HepG2 (cell line): Measurements from ENCODE around the gene CDK6. TPM values are rescaled to one million over a fixed set of nuclear protein-coding genes. Genes with fewer than 3 reads are reported as not detected.

Source experiments
- ATAC-seq: fragments of 200-7000 bp; cut with Tn5 transposase; 3 replicates; pipeline ENCODE4 v1.9.1; 2020; ENCODE audit warnings: mild to moderate bottlenecking, moderate library complexity
- BruUV-seq: library from RNA; stranded (reverse); fragments of 400-500 nt; replicated peaks from 2 replicates; lab custom pipeline; 2021; lab: Mats Ljungman, UMichigan
- CTCF ChIA-PET: fragments of 300-600 bp; formaldehyde crosslinking; extraction: SDS; loops from one replicate; lab custom pipeline; 2021; ENCODE audit warnings: low total read pairs, inconsistent platforms, low intra/inter-chr PET ratio; lab: Yijun Ruan, JAX
- POLR2A ChIA-PET: fragments of 350-600 bp; sonication (Branson Sonifier 250); formaldehyde crosslinking; loops from one replicate; lab custom pipeline; 2020; ENCODE audit warnings: antibody characterized with exemption, inconsistent platforms; lab: Yijun Ruan, JAX
- DNase-seq: peaks from one replicate; pipeline ENCODE4 v3.0.0-alpha.2; 2015; ENCODE audit warnings: low spot score
- FAIRE-seq: peaks from 3 replicates; lab custom pipeline; 2011; peaks lifted over from hg19 to GRCh38; lab: Jason Lieb, UNC
- H2AFZ ChIP-seq: one replicate; pipeline ENCODE4 v1.6.1; 2011; ENCODE audit warnings: low read length, inconsistent platforms
- H3K27ac ChIP-seq: fragments of 300-600 bp; 3 replicates; pipeline ENCODE4 v1.8.0; 2011; ENCODE audit warnings: mixed run types, mild to moderate bottlenecking, mixed read lengths, low read length, inconsistent platforms; ENCODE audit not compliant: insufficient read depth; ENCODE audit errors: extremely low read length
- H3K27me3 ChIP-seq, 2 experiments: fragments of 200-600 bp in 1 of 2; 2 replicates in 1 of 2; 3 replicates in 1 of 2; pipeline versions ENCODE4 v1.6.0 to v1.8.0; 2011; ENCODE audit warnings: low read length in 2 of 2, mild to moderate bottlenecking in 2 of 2, moderate library complexity in 2 of 2, inconsistent platforms in 1 of 2; ENCODE audit not compliant: insufficient read depth in 2 of 2, control insufficient read depth in 1 of 2
- H3K36me3 ChIP-seq, 2 experiments: fragments of 200-600 bp in 1 of 2; replicated peaks in 1 of 2; 2 replicates in 1 of 2; 3 replicates in 1 of 2; pipeline versions ENCODE4 v1.5.1 to v1.8.0; 2011; ENCODE audit warnings: low read length in 2 of 2, inconsistent platforms in 1 of 2; ENCODE audit not compliant: insufficient read depth in 2 of 2, control insufficient read depth in 1 of 2
- H3K4me1 ChIP-seq: 2 replicates; pipeline ENCODE4 v1.5.1; 2012; ENCODE audit warnings: low read length, inconsistent platforms; ENCODE audit not compliant: insufficient read depth
- H3K4me2 ChIP-seq: 2 replicates; pipeline ENCODE4 v1.6.0; 2011; ENCODE audit warnings: low read depth, low read length, inconsistent platforms
- H3K4me3 ChIP-seq, 3 experiments: fragments of 200-600 bp in 1 of 3; sonication (generic), shearing (Covaris generic) in 1 of 3; replicated peaks in 1 of 3; 2 replicates each; pipeline ENCODE4 v1.5.1; 2011 to 2016; ENCODE audit warnings: low read length in 3 of 3, inconsistent platforms in 2 of 3, low read depth in 2 of 3, mild to moderate bottlenecking in 2 of 3, control low read depth in 1 of 3, mixed read lengths in 1 of 3; ENCODE audit not compliant: insufficient read depth in 1 of 3
- H3K79me2 ChIP-seq: one replicate; pipeline ENCODE4 v1.6.1; 2011; ENCODE audit warnings: low read length, inconsistent platforms; ENCODE audit not compliant: insufficient read depth
- H3K9ac ChIP-seq: 2 replicates; pipeline ENCODE4 v1.6.0; 2011; ENCODE audit warnings: mild to moderate bottlenecking, low read depth, low read length, inconsistent platforms; ENCODE audit not compliant: insufficient read depth
- H3K9me3 ChIP-seq: 2 replicates; pipeline ENCODE4 v1.5.1; 2012; ENCODE audit warnings: mild to moderate bottlenecking, low read length
- H4K20me1 ChIP-seq: 2 replicates; pipeline ENCODE4 v1.6.0; 2011; ENCODE audit warnings: inconsistent platforms, mild to moderate bottlenecking, low read length, moderate library complexity; ENCODE audit not compliant: insufficient read depth
- EEA1 ChIP-seq: sonication (generic); formaldehyde crosslinking; IDR thresholded peaks from 2 replicates; pipeline ENCODE4 v1.5.1; 2020; ENCODE audit warnings: mild to moderate bottlenecking, missing genetic modification reagents, borderline replicate concordance
- FOXO1 ChIP-seq: sonication (generic); formaldehyde crosslinking; IDR thresholded peaks from 2 replicates; pipeline ENCODE4 v1.4.0; 2020; ENCODE audit warnings: missing genetic modification reagents
- MXI1 ChIP-seq: IDR thresholded peaks from 3 replicates; pipeline ENCODE4 v1.6.1; 2012; ENCODE audit warnings: low read depth, low read length, inconsistent platforms, borderline replicate concordance
- NFIC ChIP-seq: IDR thresholded peaks from 2 replicates; pipeline ENCODE4 v1.6.1; 2012; ENCODE audit warnings: mild to moderate bottlenecking, low read length, inconsistent platforms
- POLR2G ChIP-seq: fragments of 200-400 bp; formaldehyde crosslinking; IDR thresholded peaks from 2 replicates; pipeline ENCODE4 v1.6.1; 2018; ENCODE audit warnings: mild to moderate bottlenecking, low read depth, low read length, moderate library complexity
- SMC3 ChIP-seq: IDR thresholded peaks from 2 replicates; pipeline ENCODE4 v1.6.1; 2011; ENCODE audit warnings: low read length, improper control_type of control experiment
- SPEN ChIP-seq: sonication (generic); formaldehyde crosslinking; IDR thresholded peaks from 2 replicates; pipeline ENCODE4 v1.5.1; 2020; ENCODE audit warnings: low read depth, mild to moderate bottlenecking, missing genetic modification reagents
- ZBTB7B ChIP-seq: sonication (generic); formaldehyde crosslinking; IDR thresholded peaks from 2 replicates; pipeline ENCODE4 v1.4.0; 2020; ENCODE audit warnings: missing genetic modification reagents
- ZC3H4 ChIP-seq: sonication (generic); formaldehyde crosslinking; IDR thresholded peaks from 2 replicates; pipeline ENCODE4 v1.4.0; 2020; ENCODE audit warnings: missing genetic modification reagents, borderline replicate concordance
- ZMAT3 ChIP-seq: sonication (generic); formaldehyde crosslinking; conservative IDR thresholded peaks from 2 replicates; pipeline ENCODE4 v1.7.0; 2021; ENCODE audit warnings: missing genetic modification reagents
- ZNF337 ChIP-seq: sonication (generic); formaldehyde crosslinking; IDR thresholded peaks from 2 replicates; pipeline ENCODE4 v1.5.1; 2020; ENCODE audit warnings: missing genetic modification reagents, low read depth, mild to moderate bottlenecking, borderline replicate concordance
- in situ Hi-C: cut with HindIII; loops from 2 replicates; pipeline ENCODE4 v1.10.0; 2017; ENCODE audit warnings: low pct_unique_long_range_greater_than_20kb; ENCODE audit not compliant: extremely low pct_ligation_motif_present
- intact Hi-C: fragments of 100-400 bp; cut with micrococcal nuclease; formaldehyde crosslinking; loops from one replicate; pipeline ENCODE4 v1.10.0; 2022; ENCODE audit not compliant: unreplicated experiment
- polyA plus RNA-seq, 8 experiments: library from polyadenylated mRNA; depleted of rRNA in 3 of 8; stranded (reverse) in 7 of 8; unstranded in 1 of 8; fragments of >200 nt; fragmentation: Illumina TruSeq in 4 of 8; extraction: Trizol in 4 of 8; gene quantifications; 2 replicates each; pipeline versions ENCODE4 v1.2.1 to v1.2.3, GENCODE V29; 2011 to 2016; ENCODE audit warnings: low read depth in 4 of 8, missing spikeins in 1 of 8, mixed read lengths in 1 of 8; ENCODE audit not compliant: insufficient read depth in 1 of 8
- total RNA-seq, 5 experiments: library from RNA; depleted of rRNA; stranded (reverse); fragments of >200 nt; fragmentation: Illumina TruSeq; extraction: Trizol; gene quantifications; 2 replicates each; pipeline ENCODE4 v1.2.3, GENCODE V29; 2016; ENCODE audit warnings: low read depth in 1 of 5
- TF ChIP-seq, protein P1 (sequence below): sonication (generic); formaldehyde crosslinking; conservative IDR thresholded peaks from 2 replicates; pipeline ENCODE4 v1.4.0; 2020; ENCODE audit warnings: missing genetic modification reagents

Gene CDK6
- total and polyA plus RNA-seq, 2 of the 13 experiments (the other 11 are each of a cell fraction or from before 2014, with no cell fraction given) = 34.6 to 90.8 TPM

DNA sequence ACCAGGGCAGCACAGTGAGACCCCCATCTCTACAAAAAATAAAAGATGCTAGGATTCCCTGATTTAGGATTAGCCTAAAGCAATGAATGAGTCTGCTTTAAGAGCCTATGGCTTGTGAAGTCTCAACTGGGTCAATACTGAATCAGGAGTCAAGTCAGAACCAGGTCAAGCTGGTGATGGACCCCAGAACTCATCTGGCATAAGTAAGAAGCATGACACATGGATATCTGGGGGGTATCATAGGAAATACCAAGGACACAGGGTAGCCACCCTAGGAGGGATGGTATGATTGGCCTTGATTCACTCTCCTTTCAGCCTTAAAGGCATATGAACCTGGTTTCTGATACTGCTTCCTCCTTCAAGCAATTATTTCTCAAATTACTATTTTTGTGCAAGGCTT is 167.8 kb downstream of the CDK6 start:
- Histone ChIP-seq H3K27ac (no peak overlapping the region), H3K9ac (no peak overlapping the region), H3K4me1 (no peaks in the 10 kb centered on the region), H4K20me1 (no peaks in the 10 kb centered on the region), H3K4me2 (no peak overlapping the region), H3K36me3 (peaks cover 18 to 69% of the 10 kb centered on the region in 2 experiments), H3K9me3 (no peaks in the 10 kb centered on the region), H3K27me3 (no peaks in the 10 kb centered on the region), H3K4me3 (no peak overlapping the region), H3K79me2 (peaks cover 17% of the 10 kb centered on the region), H2AFZ (no peak overlapping the region)
- BruUV-seq = no TSS peak
- POLR2A ChIA-PET = no interaction called here
- ATAC-seq (no peak), DNase-seq (no peak), FAIRE-seq (no peak)
- in situ Hi-C loops (no loop called here), intact Hi-C loops (no loop called here)
- TF ChIP-seq FOXO1 (CRISPR knock-in tag) (no peak), SMC3 (no peak), ZNF337 (no peak), NFIC (no peak), EEA1 (CRISPR knock-in tag) (no peak), ZMAT3 (CRISPR knock-in tag) (no peak), SPEN (CRISPR knock-in tag) (no peak), POLR2G (no peak), MXI1 (no peak), ZBTB7B (CRISPR knock-in tag) (no peak), ZC3H4 (CRISPR knock-in tag) (no peak)
- TF ChIP-seq, protein P1, sequence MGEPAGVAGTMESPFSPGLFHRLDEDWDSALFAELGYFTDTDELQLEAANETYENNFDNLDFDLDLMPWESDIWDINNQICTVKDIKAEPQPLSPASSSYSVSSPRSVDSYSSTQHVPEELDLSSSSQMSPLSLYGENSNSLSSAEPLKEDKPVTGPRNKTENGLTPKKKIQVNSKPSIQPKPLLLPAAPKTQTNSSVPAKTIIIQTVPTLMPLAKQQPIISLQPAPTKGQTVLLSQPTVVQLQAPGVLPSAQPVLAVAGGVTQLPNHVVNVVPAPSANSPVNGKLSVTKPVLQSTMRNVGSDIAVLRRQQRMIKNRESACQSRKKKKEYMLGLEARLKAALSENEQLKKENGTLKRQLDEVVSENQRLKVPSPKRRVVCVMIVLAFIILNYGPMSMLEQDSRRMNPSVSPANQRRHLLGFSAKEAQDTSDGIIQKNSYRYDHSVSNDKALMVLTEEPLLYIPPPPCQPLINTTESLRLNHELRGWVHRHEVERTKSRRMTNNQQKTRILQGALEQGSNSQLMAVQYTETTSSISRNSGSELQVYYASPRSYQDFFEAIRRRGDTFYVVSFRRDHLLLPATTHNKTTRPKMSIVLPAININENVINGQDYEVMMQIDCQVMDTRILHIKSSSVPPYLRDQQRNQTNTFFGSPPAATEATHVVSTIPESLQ = no peak
- CTCF ChIA-PET = no interaction called here
